Measurements from ENCODE around the gene TMEM154. TPM values are rescaled to one million over a fixed set of nuclear protein-coding genes. Genes with fewer than 3 reads are reported as not detected.

TMEM154 gene
- total RNA-seq, 4 donors from 2014 or later = 41.2 to 83.1 (median 60.5) TPM

- H3K9me3 ChIP-seq = no peaks in the 10 kb centered on the region
- no peaks in the 10 kb centered on the region for H3K36me3 ChIP-seq
- DNase-seq = no peak
- TF ChIP-seq CTCF (IDR thresholded peaks at IDR 0.05) (no peak), POLR2A (IDR thresholded peaks at IDR 0.05) (no peak)
- 74 to 88% methylated on average over 1 of the region's 1 CpG for WGBS, 2 donors
- H3K4me1 ChIP-seq = peaks cover 5 to 29% (median 11%) of the 10 kb centered on the region in 3 donors
- H3K27me3 ChIP-seq = no peaks in the 10 kb centered on the region
- intact Hi-C loops (cut with DNase I) = no loop called here
- H3K27ac ChIP-seq = no peak overlapping the region
- no peak overlapping the region for H3K4me3 ChIP-seq
Observed at GRCh38 chr4:152704788-152705187, 25.0 kb upstream of the TMEM154 start.

- DNase-seq = no peak
- TF ChIP-seq CTCF (IDR thresholded peaks at IDR 0.05) (no peak), POLR2A (IDR thresholded peaks at IDR 0.05) (no peak)
- Histone ChIP-seq H3K27ac (peak overlapping the region in 3 of 4 donors; percentile 57 to 91 (median 91)), H3K36me3 (no peaks in the 10 kb centered on the region), H3K4me1 (peaks cover 3 to 50% (median 11%) of the 10 kb centered on the region in 3 donors), H3K4me3 (no peak overlapping the region), H3K27me3 (no peaks in the 10 kb centered on the region), H3K9me3 (no peaks in the 10 kb centered on the region)
- WGBS, 2 donors = 50 to 80% methylated on average over 1 of the region's 1 CpG
- intact Hi-C loops (cut with DNase I) = no loop called here
Observed at GRCh38 chr4:152700151-152700550, 20.4 kb upstream of the TMEM154 start.

- intact Hi-C loops (cut with DNase I) = no loop called here
- 70 to 72% methylated on average over 4 of the region's 4 CpGs for WGBS, 2 donors
- Histone ChIP-seq H3K4me1 (peaks cover 3 to 57% (median 11%) of the 10 kb centered on the region in 3 donors), H3K27me3 (no peaks in the 10 kb centered on the region), H3K9me3 (no peaks in the 10 kb centered on the region), H3K27ac (peak overlapping the region in 3 of 4 donors; percentile 57 to 91 (median 91)), H3K4me3 (no peak overlapping the region), H3K36me3 (no peaks in the 10 kb centered on the region)
- no peak for DNase-seq
- TF ChIP-seq CTCF (IDR thresholded peaks at IDR 0.05) = no peak
- TF ChIP-seq POLR2A (IDR thresholded peaks at IDR 0.05) = no peak
Observed at GRCh38 chr4:152699313-152699712, 19.5 kb upstream of the TMEM154 start.

- no peak for DNase-seq
- Histone ChIP-seq H3K27ac (peak overlapping the region; percentile 80 to 91 (median 88)), H3K4me3 (no peak overlapping the region), H3K9me3 (no peaks in the 10 kb centered on the region), H3K4me1 (peaks cover 3 to 68% (median 11%) of the 10 kb centered on the region in 3 donors), H3K36me3 (no peaks in the 10 kb centered on the region), H3K27me3 (no peaks in the 10 kb centered on the region)
- WGBS, 2 donors = 0% methylated on average over 1 of the region's 1 CpG
- TF ChIP-seq CTCF (IDR thresholded peaks at IDR 0.05) (no peak), POLR2A (IDR thresholded peaks at IDR 0.05) (no peak)
- intact Hi-C loops (cut with DNase I) = no loop called here
Observed at GRCh38 chr4:152698089-152698499, 18.3 kb upstream of the TMEM154 start.

- no peaks in the 10 kb centered on the region for H3K36me3 ChIP-seq
- H3K4me1 ChIP-seq = peaks cover 3 to 68% (median 11%) of the 10 kb centered on the region in 3 donors
- H3K27ac ChIP-seq = peak overlapping the region; percentile 80 to 91 (median 88)
- no peak for TF ChIP-seq POLR2A (IDR thresholded peaks at IDR 0.05)
- H3K9me3 ChIP-seq = no peaks in the 10 kb centered on the region
- 22 to 51% methylated on average over 3 of the region's 3 CpGs for WGBS, 2 donors
- intact Hi-C loops (cut with DNase I) = no loop called here
- no peak for DNase-seq
- no peak overlapping the region for H3K4me3 ChIP-seq
- no peaks in the 10 kb centered on the region for H3K27me3 ChIP-seq
Observed at GRCh38 chr4:152697284-152698088, 17.7 kb upstream of the TMEM154 start.

All from esophagus squamous epithelium (tissue), 5 donors.